GM12891 (cell line): ENCODE measurements around the gene RBM26.

ENCODE experiments used
- DNase-seq: peaks from one replicate; pipeline ENCODE4 v3.0.0; 2011; ENCODE audit warnings: low spot score; ENCODE audit not compliant: insufficient read length
- FAIRE-seq: peaks from 2 replicates; lab custom pipeline; 2011; peaks lifted over from hg19 to GRCh38; lab: Jason Lieb, UNC
- PAX5 ChIP-seq: IDR thresholded peaks from 2 replicates; pipeline ENCODE4 v1.6.1; 2011; ENCODE audit warnings: low read length, moderate library complexity, mild to moderate bottlenecking; ENCODE audit not compliant: insufficient read depth, severe bottlenecking
- POLR2A ChIP-seq: IDR thresholded peaks from 2 replicates; pipeline ENCODE4 v1.6.1; 2011; ENCODE audit warnings: low read depth, low read length, control low read depth
- POLR2AphosphoS5 ChIP-seq: IDR thresholded peaks from 2 replicates; pipeline ENCODE4 v1.6.1; 2011; ENCODE audit warnings: low read depth, low read length, control low read depth
- POU2F2 ChIP-seq: IDR thresholded peaks from 2 replicates; pipeline ENCODE4 v1.6.1; 2011; ENCODE audit warnings: low read depth, mild to moderate bottlenecking, control low read depth, low read length, moderate library complexity
- SPI1 ChIP-seq: IDR thresholded peaks from 2 replicates; pipeline ENCODE4 v1.6.1; 2011; ENCODE audit warnings: low read depth, low read length, control low read depth
- TAF1 ChIP-seq: IDR thresholded peaks from 2 replicates; pipeline ENCODE4 v1.6.1; 2011; ENCODE audit warnings: low read depth, low read length, control low read depth

The RBM26 gene

DNA sequence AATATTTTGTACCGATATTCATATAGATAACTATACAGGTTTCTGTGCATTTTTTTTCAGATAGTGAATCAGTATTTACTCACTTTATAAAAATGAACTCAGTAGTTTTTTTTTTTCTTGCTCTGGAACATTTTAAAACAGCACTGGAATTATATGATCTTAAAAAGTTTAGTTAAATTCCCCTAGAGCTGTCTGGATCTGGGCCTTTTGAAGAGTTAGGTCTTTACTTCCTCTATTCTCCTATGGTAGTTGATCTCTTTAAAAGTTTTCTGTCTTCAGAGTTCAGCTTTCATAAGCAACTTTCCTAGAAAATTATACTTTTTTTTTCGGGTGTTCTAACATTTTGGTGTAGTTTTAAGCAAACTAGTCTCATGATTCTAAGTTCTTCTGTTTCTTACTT, 21.8 kb upstream of the RBM26 start:
- DNase-seq (no peak), FAIRE-seq (no peak)
- TF ChIP-seq TAF1 = no peak
- TF ChIP-seq POLR2AphosphoS5 = no peak
- TF ChIP-seq POU2F2 = no peak
- no peak for TF ChIP-seq SPI1
- TF ChIP-seq POLR2A = no peak
- TF ChIP-seq PAX5 = no peak

DNA sequence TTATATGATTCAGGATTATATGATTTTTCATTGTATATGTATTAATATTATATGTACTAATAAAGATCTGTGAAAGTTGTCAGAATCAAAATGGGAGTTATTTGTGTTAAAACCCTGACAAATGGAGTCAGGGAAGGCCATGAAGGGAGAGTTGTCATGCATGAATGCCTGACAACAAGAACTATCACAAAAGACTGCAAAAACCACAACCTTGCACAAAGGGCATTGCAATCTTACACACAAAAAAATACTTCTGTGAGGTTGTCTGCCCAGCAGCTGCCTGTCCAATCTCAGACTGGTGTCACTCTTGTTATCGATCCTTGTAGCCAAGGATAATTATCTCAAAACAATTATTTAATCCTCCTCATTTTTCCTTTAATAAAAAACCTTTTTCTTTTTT, 21.2 kb upstream of the RBM26 start:
- TF ChIP-seq POLR2AphosphoS5 (no peak), POLR2A (no peak), SPI1 (no peak), POU2F2 (no peak), PAX5 (no peak), TAF1 (no peak)
- DNase-seq (no peak), FAIRE-seq (no peak)

- TF ChIP-seq POU2F2 = no peak
- no peak for TF ChIP-seq PAX5
- no peak for TF ChIP-seq POLR2A
- TF ChIP-seq SPI1 = no peak
- no peak for TF ChIP-seq POLR2AphosphoS5
- TF ChIP-seq TAF1 = no peak
- DNase-seq (no peak), FAIRE-seq (no peak)
Observed at GRCh38 chr13:79423801-79424642, 18.0 kb upstream of the RBM26 start.

- no peak for FAIRE-seq
- no peak for DNase-seq
- no peak for TF ChIP-seq PAX5
- no peak for TF ChIP-seq SPI1
- TF ChIP-seq POU2F2 = no peak
- no peak for TF ChIP-seq POLR2AphosphoS5
- no peak for TF ChIP-seq POLR2A
- TF ChIP-seq TAF1 = no peak
Observed at GRCh38 chr13:79423340-79423739, 17.3 kb upstream of the RBM26 start.

DNA sequence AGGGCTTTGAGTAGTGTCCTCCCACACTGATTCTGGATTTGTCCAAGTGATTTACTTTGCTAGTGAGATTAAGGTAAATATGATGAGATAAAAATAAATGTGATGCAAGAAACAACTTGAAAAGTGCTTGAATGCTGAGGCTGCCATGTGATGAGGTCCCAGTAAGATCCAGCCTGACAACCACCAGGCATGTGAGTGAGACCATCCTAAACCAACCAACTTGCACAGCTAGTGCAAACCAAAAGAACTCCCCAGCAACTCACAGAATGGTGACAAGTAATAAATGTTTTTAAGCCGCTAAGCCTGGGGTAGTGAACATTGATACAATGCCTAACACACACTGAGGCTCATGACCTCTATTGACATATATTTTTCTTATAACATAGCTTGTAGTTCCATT, 13.3 kb upstream of the RBM26 start:
- TF ChIP-seq TAF1 = no peak
- TF ChIP-seq POLR2A = no peak
- TF ChIP-seq POLR2AphosphoS5 = no peak
- TF ChIP-seq SPI1 = no peak
- TF ChIP-seq PAX5 = no peak
- no peak for TF ChIP-seq POU2F2
- DNase-seq = no peak

GRCh38 chr13:79417741-79418140, 11.7 kb upstream of the RBM26 start:
- TF ChIP-seq SPI1 (no peak), POU2F2 (no peak), POLR2A (no peak), POLR2AphosphoS5 (no peak), TAF1 (no peak), PAX5 (no peak)
- DNase-seq = no peak
- FAIRE-seq = no peak

More for the DNA sequence above, 13.3 kb upstream of the RBM26 start:
- no peak for FAIRE-seq

DNA sequence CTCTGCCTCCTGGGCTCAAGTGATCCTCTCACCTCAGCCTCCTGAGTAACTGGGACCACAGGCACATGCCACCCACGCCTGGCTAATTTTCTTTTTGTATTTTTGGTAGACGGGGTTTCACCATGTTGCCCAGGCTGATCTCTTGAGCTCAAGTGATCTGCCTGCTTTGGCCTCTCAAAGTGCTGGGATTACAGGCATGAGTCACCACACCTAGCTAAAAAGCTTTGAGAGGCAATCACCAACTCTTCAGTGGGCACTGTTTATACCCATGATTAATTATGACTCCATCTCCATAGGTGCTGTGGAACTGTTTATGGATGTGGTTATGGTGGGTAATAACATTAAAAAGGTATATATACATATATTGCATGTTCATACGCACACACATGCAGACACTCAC, 7.5 kb upstream of the RBM26 start:
- DNase-seq = no peak
- TF ChIP-seq POLR2AphosphoS5 (no peak), POLR2A (no peak), SPI1 (no peak), POU2F2 (no peak), PAX5 (no peak)

DNA sequence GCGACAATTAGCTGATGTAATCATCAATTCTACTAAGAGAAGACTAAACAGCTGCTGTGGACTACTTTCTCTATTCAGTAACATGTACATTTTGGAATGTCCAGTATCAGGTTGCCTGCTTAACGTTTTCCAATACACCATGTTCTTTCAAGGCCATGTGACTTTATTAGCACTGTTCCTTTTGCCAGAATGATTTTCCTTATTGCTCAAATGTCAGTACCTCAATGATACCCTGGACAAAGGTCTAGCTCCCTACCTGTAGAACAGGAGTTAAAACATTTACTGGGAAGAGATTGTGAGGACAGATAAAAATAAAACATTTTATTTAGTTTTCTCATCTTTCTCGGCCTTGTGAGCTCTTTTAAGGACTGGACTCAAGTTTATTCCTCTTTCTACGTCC, 3.8 kb upstream of the RBM26 start:
- no peak for DNase-seq
- FAIRE-seq = no peak
- TF ChIP-seq TAF1 (no peak), PAX5 (no peak), POU2F2 (no peak), POLR2A (no peak), POLR2AphosphoS5 (no peak), SPI1 (no peak)

More for the DNA sequence above, 7.5 kb upstream of the RBM26 start:
- FAIRE-seq = no peak

DNA sequence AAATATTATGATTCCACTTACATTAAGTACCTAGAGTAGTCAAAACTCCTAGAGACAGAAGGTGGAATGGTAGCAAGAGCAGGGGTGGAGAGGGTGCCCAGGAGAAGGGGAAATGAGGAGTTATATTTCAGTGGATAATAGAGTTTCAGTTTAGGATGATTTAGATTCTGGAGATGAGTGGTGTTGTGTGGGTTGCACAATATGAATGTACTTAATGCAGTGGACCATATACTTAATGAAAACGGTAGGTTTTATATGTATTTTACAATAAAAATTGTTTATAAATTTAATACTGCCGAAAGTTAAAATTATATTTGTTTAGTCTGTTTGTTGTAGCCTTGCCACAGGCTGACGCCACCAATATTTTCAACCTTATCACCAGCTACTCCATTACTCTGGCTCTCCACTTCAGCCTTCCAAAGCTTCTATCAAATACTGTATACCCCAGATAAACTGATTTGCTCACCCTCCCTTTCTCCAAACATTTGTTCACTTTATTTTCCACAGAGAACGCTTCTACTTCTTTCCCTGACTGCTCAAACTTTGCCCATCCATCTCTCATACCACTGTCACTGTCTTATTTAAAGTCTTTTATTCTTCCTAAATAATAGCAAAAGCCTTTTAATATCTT, 1.4 kb upstream of the RBM26 start:
- TF ChIP-seq SPI1 (0 out of 2 replicates have a peak, but pooled peaks have one; percentile 3), PAX5 (no peak)
- FAIRE-seq (no peak), DNase-seq (no peak)
